Epithelial cell of proximal tubule (primary cell): ENCODE data around the gene CCNF. TPM values are rescaled to one million over a fixed set of nuclear protein-coding genes. Genes with fewer than 3 reads are reported as not detected.
"Not testable (repeated sequence)": the region's sequence is repeated elsewhere in the genome, so short reads cannot be mapped to it uniquely, and the experiment has no call there.

Source experiments
- DNase-seq: peaks from one replicate; pipeline ENCODE4 v3.0.0-alpha.2; 2011; ENCODE audit warnings: low read depth
- H3K4me3 ChIP-seq: 2 replicates; pipeline ENCODE4 v1.5.1; 2011; ENCODE audit warnings: low read depth, mild to moderate bottlenecking, low read length
- total RNA-seq: library from RNA; depleted of rRNA; stranded (reverse); fragments of >200 nt; gene quantifications from 2 replicates; pipeline ENCODE4 v1.2.3, GENCODE V29; 2015
- TF ChIP-seq, protein P1 (sequence below): conservative IDR thresholded peaks from 2 replicates; pipeline ENCODE4 v1.5.1; 2012; ENCODE audit warnings: low read depth, mild to moderate bottlenecking, low read length

Gene CCNF
- total RNA-seq, 1 donor from 2014 or later: 47.5 TPM

DNA sequence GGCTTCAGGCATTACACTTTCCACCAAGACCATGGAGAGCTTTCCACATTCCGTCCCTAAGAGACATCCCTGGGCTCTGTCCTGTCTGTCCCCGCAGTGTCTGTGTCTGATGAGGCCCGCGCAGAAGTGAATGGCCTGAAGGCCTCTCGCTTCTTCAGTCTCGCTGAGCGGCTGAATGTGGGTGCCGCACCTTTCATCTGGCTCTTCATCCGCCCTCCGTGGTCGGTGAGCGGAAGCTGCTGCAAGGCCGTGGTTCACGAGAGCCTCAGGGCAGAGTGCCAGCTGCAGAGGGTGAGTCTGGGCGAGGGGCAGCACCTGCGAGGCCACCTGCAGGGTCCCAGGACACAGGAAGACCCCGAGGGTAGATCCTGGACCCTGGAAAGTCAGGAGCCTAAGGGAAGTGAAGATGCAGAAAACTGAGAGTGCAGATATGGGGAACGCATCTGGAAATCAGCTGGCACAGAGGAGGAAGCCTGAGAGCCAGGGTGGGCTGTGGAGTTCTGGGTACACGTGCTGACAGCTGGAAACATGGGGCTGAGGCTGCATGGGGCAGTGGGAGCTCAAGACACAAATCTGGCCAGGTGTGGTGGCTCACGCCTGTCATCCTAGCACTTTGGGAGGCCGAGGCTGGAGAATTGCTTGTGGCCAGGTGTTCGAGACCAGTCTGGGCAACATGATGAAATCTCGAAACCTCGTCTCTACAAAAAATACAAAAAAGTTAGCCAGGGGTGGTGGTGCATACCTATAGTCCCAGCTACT lies 8.0 kb downstream of the CCNF start:
- DNase-seq: no peak
- no peak overlapping the region for H3K4me3 ChIP-seq
- TF ChIP-seq, protein P1, sequence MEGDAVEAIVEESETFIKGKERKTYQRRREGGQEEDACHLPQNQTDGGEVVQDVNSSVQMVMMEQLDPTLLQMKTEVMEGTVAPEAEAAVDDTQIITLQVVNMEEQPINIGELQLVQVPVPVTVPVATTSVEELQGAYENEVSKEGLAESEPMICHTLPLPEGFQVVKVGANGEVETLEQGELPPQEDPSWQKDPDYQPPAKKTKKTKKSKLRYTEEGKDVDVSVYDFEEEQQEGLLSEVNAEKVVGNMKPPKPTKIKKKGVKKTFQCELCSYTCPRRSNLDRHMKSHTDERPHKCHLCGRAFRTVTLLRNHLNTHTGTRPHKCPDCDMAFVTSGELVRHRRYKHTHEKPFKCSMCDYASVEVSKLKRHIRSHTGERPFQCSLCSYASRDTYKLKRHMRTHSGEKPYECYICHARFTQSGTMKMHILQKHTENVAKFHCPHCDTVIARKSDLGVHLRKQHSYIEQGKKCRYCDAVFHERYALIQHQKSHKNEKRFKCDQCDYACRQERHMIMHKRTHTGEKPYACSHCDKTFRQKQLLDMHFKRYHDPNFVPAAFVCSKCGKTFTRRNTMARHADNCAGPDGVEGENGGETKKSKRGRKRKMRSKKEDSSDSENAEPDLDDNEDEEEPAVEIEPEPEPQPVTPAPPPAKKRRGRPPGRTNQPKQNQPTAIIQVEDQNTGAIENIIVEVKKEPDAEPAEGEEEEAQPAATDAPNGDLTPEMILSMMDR: no peak

DNA sequence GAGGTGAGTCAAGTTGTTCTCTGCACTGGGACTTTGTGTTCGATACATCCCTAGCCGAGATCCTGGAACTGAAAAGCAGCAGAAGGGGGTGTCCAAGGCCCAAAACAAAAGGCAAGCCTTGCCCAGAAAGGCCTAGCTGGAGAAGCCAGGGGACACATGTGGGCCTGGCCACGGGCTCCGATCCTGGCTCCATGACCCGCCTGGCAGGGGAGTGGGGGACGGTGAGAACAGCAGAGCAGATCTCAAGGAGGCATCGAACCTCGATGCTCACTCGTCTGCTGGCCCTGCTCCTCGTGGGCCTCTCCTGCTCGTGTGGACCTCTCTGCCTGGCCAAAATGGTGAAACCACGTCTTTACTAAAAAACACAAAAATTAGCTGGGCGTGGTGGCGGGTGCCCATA lies 8.9 kb downstream of the CCNF start:
- TF ChIP-seq, protein P1: no peak
- DNase-seq: no peak
- H3K4me3 ChIP-seq: no peak overlapping the region

DNA sequence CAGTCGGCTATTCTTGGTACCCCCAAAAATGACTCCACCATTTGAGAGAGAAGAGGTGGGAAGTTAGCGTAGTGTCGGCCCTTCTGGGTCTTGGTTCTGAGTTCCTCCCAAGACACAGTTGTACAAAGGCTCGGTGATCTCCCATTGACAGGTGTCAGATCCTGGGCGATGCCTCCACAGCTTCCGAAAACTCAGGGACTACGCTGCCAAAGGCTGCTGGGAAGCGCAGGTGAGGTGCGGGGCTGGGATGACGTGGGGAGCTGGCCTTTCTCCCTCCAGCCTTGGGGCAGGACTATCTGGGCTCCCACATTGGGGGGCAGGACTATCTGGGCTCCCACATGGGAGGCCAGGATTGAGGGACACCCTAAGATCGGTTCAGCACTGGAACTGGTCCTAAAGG lies 10.4 kb downstream of the CCNF start:
- H3K4me3 ChIP-seq: no peak overlapping the region
- TF ChIP-seq, protein P1: no peak
- no peak for DNase-seq

DNA sequence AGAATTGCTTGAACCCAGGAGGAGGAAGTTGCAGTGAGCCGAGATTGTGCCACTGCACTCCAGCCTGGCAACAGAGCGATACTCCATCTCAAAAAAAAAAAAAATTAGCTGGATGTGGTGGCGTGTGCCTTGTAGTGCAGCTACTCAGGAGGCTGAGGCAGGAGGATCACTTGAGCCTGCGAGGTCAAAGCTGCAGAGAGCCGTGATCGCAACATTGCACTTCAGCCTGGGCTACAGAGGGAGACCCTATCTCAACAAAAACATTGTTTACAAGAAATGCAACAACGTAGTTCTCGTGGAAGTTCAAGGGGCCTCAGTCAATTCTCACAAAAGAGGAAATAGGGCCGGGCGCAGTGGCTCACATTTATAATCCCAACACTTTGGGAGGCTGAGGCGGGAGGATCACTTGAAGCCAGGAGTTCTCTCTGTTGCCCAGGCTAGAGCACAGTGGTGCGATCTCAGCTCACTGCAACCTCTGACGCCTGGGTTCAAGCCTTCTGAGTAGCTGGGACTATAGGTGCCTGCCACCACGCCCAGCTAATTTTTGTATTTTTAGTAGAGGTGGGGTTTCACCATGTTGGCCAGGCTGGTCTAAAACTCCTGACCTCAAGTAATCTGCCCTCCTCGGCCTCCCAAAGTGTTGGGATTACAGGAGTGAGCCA lies 12.0 kb downstream of the CCNF start:
- DNase-seq, H3K4me3 ChIP-seq: not testable (repeated sequence)

GRCh38 chr16:2443555-2443954 lies 14.3 kb downstream of the CCNF start:
- TF ChIP-seq, protein P1: no peak
- H3K4me3 ChIP-seq: no peak overlapping the region
- DNase-seq: no peak

GRCh38 chr16:2447920-2448583 lies 18.8 kb downstream of the CCNF start:
- TF ChIP-seq, protein P1: no peak
- H3K4me3 ChIP-seq: no peak overlapping the region
- no peak for DNase-seq

DNA sequence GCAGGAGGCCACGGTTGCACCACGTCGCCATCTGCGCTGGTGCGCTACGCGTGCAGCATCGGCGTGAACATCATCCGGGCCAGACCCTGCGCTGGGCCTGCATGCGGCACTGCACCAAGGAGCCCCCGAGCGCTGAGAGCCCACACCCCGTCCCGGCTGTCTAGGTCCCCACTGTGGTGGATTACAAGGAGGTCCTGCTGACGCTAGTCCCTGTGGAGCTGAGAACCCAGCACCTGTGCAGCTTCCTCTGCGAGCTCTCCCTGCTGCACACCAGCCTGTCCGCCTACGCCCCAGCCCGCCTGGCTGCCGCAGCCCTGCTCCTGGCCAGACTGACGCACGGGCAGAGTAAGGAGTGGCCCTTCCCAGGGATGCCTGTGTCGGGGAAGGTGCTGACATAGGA lies 19.9 kb downstream of the CCNF start:
- DNase-seq: no peak
- TF ChIP-seq, protein P1: no peak
- no peak overlapping the region for H3K4me3 ChIP-seq
